Measurements from ENCODE around the gene MIP. TPM values are rescaled to one million over a fixed set of nuclear protein-coding genes. Genes with fewer than 3 reads are reported as not detected.

The MIP gene
- total and polyA plus RNA-seq, 10 of the 15 experiments (the other 5 are each of a cell fraction or from before 2014, with no cell fraction given): 0.04 to 0.18 (median 0.11) TPM; not detected in 3

DNA sequence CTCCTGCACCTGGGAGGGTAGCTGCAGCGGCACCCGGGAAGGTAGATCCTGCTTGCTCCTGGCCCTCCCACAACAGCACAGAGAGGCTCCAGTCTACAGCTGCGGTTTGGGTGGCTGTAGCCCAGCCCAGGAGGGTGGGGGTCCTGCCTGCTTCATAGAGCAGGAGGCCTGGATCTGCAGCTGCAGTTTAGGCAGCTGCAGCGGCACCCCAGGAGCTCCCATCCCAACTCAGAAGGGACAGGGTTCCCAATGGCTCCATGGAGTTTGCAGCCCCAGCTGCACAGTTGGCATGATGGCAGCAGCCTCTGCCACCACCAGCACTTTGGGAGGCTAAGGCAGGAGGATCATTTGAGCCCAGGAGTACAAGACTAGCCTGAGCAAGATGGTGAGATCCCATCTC, 43.7 kb downstream of the MIP start:
- FAIRE-seq (no peak), DNase-seq (ENCODE audit: low read depth, low spot score) (no peak), ATAC-seq (no peak)
- Histone ChIP-seq H3K4me1 (ENCODE audit: control insufficient read depth, insufficient read depth, low read length) (no peaks in the 10 kb centered on the region), H3K27me3 (replicated peaks in 1 of 2; ENCODE audit: control insufficient read depth in 2 of 2, insufficient read depth in 2 of 2, low read length in 1 of 2) (no peaks in the 10 kb centered on the region), H3K9me3 (replicated peaks; ENCODE audit: control insufficient read depth, insufficient read depth, low read length) (no peaks in the 10 kb centered on the region), H3K4me2 (ENCODE audit: control insufficient read depth, insufficient read depth) (no peak overlapping the region), H4K20me1 (ENCODE audit: control insufficient read depth, insufficient read depth) (no peaks in the 10 kb centered on the region), H2AFZ (ENCODE audit: control insufficient read depth, low read depth, low read length) (no peak overlapping the region), H3K9ac (ENCODE audit: control insufficient read depth, insufficient read depth, low read length) (no peak overlapping the region), H3K79me2 (ENCODE audit: control insufficient read depth, insufficient read depth, low read length) (no peaks in the 10 kb centered on the region), H3K27ac (ENCODE audit: control insufficient read depth, insufficient read depth) (no peak overlapping the region), H3K4me3 (no peak overlapping the region), H3K36me3 (ENCODE audit: control insufficient read depth in 2 of 2, insufficient read depth in 2 of 2, low read length in 1 of 2) (peaks cover 0 to 3% of the 10 kb centered on the region in 2 experiments; a peak in 1 of 4 replicates)
- ChIA-PET SMC1A (ENCODE audit: uncharacterized antibody, unreplicated experiment) (interaction anchor here (1.1 to 1.4 kb wide), 2 partner anchors 13 to 52 kb away, joined by 3 to 6 read pairs; no protein-coding TSS in a partner anchor), CTCF (interaction anchor here (1.1 kb wide), 1 partner anchor 51 kb away, joined by 3 read pairs; the partner anchor contains the start of gene STAT2), POLR2A (no interaction called here), RAD21 (ENCODE audit: unreplicated experiment) (no interaction called here)
- no TSS peak for BruUV-seq (replicated peaks)
- in situ Hi-C loops (cut with MboI) (no loop called here), intact Hi-C loops (cut with micrococcal nuclease; ENCODE audit: unreplicated experiment) (no loop called here)
- WGBS (ENCODE audit: insufficient coverage, insufficient replicate concordance, low lambda C conversion rate, missing lambda C conversion rate): 81% methylated on average over 4 of the region's 4 CpGs
- TF ChIP-seq, protein P1, sequence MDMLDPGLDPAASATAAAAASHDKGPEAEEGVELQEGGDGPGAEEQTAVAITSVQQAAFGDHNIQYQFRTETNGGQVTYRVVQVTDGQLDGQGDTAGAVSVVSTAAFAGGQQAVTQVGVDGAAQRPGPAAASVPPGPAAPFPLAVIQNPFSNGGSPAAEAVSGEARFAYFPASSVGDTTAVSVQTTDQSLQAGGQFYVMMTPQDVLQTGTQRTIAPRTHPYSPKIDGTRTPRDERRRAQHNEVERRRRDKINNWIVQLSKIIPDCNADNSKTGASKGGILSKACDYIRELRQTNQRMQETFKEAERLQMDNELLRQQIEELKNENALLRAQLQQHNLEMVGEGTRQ (IDR thresholded peaks at IDR 0.05; ENCODE audit: borderline replicate concordance, low read depth, low read length): no peak
- TF ChIP-seq SIN3A (IDR thresholded peaks at IDR 0.05; ENCODE audit: low read depth, low read length): no peak
- TF ChIP-seq, protein P2, sequence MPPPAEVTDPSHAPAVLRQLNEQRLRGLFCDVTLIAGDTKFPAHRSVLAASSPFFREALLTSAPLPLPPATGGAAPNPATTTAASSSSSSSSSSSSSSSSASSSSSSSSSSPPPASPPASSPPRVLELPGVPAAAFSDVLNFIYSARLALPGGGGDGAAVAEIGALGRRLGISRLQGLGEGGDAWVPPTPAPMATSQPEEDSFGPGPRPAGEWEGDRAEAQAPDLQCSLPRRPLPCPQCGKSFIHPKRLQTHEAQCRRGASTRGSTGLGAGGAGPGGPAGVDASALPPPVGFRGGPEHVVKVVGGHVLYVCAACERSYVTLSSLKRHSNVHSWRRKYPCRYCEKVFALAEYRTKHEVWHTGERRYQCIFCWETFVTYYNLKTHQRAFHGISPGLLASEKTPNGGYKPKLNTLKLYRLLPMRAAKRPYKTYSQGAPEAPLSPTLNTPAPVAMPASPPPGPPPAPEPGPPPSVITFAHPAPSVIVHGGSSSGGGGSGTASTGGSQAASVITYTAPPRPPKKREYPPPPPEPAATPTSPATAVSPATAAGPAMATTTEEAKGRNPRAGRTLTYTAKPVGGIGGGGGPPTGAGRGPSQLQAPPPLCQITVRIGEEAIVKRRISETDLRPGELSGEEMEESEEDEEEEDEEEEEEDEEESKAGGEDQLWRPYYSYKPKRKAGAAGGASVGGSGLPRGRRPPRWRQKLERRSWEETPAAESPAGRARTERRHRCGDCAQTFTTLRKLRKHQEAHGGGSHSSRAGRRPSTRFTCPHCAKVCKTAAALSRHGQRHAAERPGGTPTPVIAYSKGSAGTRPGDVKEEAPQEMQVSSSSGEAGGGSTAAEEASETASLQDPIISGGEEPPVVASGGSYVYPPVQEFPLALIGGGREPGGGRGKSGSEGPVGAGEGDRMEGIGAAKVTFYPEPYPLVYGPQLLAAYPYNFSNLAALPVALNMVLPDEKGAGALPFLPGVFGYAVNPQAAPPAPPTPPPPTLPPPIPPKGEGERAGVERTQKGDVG (CRISPR knock-in tag; IDR thresholded peaks at IDR 0.05): no peak

Data from GM12878 (cell line).